PC-3 (cell line): ENCODE data around the gene FBN3.

ENCODE experiments used
- CTCF ChIP-seq: fragments of 300-600 bp; sonication (generic); conservative IDR thresholded peaks from 2 replicates; pipeline ENCODE4 v1.5.1; 2017; ENCODE audit warnings: antibody characterized with exemption, low read depth, mild to moderate bottlenecking, low read length
- EZH2 ChIP-seq: fragments of 300-600 bp; sonication (generic); IDR thresholded peaks from one replicate; pipeline ENCODE4 v1.6.1; 2017; ENCODE audit warnings: antibody characterized with exemption, mild to moderate bottlenecking, low read length; ENCODE audit not compliant: unreplicated experiment
- EZH2phosphoT487 ChIP-seq: fragments of 300-600 bp; sonication (generic); IDR thresholded peaks from 2 replicates; pipeline ENCODE4 v1.6.1; 2018; ENCODE audit warnings: mild to moderate bottlenecking, antibody characterized with exemption, low read length, borderline replicate concordance

- TF ChIP-seq CTCF (no peak), EZH2 (no peak), EZH2phosphoT487 (no peak)
These were observed 48.1 kb downstream of the FBN3 start for GRCh38 chr19:8101311-8101710.
